ENCODE measurements around the gene ALCAM.

Gene ALCAM

DNA sequence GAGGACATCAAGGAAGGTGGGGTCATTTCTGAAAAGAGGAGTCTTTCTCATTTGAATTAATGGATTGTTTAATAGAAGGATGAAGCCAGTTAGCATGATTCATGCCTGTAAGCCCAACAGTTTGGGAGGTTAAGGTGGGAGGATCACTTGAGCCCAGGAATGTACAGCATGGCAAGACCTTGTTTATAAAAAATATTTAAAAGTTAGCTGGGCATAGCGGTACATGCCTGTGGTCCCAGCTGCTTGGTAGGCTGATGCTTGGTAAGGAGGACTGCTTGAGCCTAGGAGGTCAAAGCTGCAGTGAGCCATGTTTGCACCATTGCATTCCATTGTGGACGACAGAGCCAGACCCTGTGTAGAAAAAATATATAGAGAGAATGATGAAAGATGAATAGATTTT is 165.5 kb downstream of the ALCAM start:
- no peak for DNase-seq (ENCODE audit: low read depth)

DNA sequence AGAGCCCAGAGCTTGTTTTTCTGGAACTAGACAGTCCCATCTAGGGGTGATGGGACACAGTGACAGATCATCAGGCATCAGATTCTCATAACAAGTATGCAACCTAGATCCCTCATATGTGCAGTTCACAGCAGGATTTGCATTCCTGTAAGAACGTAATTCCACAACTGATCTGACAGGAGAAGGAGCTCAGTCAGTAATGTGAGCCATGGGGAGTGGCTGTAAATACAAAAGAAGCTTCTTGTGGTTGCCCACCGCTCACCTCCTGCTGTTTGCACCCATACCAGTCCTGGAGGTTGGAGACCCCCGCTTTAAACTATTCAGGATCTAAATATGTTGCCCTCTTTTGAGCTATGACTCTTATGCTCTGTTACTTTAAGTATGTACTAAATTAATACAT is 167.3 kb downstream of the ALCAM start:
- DNase-seq (ENCODE audit: low read depth), result no peak

DNA sequence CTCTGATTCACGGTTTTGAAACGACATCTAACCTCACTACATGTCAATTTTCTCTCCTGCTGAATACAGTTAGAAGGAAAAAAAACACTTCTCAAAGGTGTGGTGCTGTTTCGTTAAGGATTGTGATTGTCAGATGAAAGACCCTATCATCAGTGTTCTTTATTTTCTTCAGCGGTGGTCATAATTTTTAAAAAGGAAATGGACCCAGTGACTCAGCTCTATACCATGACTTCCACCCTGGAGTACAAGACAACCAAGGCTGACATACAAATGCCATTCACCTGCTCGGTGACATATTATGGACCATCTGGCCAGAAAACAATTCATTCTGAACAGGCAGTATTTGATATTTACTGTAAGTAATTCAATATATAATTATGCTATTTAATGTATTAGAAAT is 167.8 kb downstream of the ALCAM start:
- no peak for DNase-seq (ENCODE audit: low read depth)

DNA sequence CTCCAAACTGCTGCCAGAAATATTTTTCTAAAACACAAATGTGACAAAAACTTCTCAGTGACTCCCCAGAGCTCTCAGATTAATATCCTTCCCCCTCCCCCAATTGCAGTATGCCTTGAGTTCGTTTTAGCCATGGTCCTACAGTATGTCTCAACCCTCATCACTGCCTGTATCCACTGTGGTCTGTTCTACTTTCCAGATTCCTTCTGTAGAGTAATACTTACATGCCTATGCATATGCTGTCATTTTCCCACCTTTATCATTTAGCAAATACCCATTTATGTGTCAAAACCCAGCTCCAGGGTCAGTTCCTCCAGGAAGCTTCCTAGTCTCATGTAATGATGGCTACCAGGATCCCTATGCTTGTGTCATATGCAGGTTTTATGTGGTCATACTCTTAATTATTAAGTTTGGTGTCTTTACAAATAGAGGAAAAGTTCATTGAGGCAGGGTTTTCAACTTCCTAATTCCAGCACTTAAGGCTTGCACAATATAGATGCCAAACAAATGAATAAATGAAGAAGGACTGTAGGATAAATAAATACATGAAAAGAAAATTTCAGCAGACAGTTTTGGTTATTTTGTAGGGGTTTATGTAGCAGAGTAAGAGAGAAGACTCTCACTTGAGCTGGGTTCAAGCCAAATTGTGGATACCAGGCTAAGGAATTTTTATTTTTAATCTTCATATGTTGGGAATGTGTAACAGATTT is 170.8 kb downstream of the ALCAM start:
- no peak for DNase-seq (ENCODE audit: low read depth)

DNA sequence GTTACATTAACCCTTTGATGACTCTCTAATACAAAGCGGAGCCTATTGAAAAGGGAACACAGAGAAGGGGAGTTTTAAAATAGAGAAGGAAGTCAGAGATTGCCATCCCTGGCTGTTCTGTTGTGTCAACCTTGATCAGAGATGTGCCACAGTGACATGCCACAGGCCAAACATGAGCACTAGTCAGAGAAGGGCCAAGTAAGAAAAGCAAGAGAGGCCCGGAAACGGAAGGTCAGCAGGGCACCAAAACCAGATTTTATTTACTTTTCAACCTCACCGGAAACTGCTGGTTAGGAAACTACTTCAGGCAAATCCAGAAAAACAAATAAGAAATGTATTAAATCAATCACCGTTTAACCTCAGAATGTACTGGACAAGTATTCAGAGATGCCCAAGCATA is 171.8 kb downstream of the ALCAM start:
- no peak for DNase-seq (ENCODE audit: low read depth)

DNA sequence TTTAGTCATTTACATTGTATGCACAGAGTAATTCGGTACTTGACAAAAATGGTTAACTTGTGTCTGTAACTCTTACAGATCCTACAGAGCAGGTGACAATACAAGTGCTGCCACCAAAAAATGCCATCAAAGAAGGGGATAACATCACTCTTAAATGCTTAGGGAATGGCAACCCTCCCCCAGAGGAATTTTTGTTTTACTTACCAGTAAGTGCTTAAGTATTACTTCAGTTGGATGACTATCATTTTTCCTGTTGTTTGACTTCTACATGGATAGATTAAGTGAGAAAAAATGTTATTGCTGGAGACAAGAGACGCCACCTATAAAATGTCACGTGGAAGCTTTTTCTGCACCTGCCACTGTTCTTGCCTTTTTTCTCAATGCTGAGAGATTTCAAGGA is 173.2 kb downstream of the ALCAM start:
- no peak for DNase-seq (ENCODE audit: low read depth)

DNA sequence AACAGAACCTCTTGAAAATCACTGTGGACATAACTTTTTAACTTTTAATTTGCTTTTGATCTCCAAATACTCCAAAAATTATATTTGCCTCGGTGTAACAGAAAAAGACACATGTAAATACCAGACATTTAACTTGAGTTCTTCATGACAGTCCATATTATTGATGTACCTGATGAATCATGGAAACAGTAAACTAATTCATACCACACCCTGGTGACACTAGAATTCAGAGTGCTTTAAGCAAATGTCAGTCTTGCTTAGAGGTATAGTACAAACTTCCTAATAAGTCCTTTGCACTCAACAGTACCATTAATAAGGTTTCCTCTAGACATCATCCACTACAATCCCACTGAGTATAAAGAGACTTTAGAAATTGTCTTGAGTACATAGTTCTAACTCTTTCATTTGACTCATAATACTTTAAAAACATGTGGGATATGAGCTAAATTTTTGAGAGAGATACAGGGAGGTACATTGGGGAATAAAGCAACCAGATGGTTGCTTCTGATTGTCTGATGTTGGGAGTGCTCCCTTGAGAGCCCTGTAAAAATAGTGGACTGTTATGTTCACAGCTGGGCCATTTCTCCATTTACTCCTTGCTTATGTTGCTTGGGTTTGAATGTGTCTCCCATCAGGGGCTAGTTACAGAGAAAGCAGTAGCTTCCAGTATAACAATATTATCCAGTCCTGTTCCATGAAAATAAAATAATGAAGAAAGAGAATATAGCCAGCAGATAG is 175.7 kb downstream of the ALCAM start:
- no peak for DNase-seq (ENCODE audit: low read depth)

DNA sequence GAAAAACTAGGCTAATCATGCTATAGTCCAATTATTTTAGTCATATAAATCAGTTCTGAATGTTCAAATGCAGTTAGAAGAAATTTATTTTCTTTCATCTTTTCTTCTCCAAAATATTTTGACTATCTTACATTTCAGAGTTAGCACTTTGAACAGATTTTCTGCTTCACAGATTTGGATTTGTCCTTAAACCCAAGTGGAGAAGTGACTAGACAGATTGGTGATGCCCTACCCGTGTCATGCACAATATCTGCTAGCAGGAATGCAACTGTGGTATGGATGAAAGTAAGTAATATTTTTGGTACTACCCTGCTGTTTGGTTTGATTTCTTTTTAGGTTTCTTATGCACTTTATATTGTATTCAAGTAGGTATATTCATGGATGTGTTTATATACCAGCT is 178.3 kb downstream of the ALCAM start:
- DNase-seq (ENCODE audit: low read depth), result no peak

DNA sequence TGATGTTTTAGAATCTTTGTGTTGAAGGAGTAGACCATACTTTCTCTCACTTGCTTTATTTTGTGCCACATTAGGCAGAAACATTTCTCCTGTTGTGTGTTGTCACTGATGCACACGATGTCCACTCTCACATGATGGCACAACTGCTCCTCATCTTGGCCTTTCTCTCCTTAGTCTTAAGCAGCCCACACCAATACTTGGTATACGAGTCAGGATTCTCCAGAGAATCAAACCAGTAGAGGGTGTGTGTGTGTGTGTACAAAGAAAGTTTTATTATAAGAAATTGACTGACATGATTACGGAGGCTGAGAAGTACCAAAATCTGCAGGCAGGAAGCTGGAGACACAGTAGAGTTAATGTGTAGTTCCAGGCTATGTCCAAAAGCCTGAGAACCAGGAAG is 187.1 kb downstream of the ALCAM start:
- no peak for DNase-seq (ENCODE audit: low read depth)

DNA sequence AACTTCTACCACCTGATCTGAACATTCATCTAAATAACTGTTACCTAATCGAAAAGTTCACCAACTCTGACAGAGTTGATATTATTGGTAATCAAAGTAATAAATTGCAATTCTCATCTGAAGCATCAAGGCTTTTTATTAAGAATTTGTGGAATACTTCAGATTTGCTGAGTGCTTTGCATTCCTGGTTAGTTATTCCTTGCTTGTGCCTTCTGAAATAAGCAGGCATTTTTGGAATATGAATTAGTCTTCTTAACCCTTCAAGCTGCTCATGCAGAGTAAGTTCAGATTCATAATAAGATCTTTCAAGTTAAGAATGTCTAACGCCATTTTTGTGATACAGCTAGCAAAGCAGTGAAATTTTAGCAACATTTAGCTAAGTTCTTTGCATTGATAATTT is 188.5 kb downstream of the ALCAM start:
- DNase-seq (ENCODE audit: low read depth), result no peak

DNA sequence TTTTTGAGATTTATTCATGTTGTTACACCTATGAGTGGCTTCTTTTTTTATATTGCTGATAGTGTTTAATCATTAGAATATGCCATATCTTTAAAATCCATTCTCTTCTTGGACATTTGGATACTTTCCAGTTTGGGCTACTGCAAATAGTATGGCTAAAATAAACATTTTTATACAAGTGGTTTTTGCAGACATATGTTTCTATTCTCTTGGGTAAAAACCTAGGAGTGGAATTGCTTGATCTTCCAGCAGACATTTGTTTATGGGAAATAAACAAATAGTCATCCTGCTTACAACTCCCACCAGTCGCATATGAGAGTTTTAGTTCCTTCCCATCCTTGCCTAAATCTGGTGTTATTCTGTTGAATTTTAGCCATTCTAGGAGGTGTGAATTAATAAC is 193.1 kb downstream of the ALCAM start:
- no peak for DNase-seq (ENCODE audit: low read depth)

DNA sequence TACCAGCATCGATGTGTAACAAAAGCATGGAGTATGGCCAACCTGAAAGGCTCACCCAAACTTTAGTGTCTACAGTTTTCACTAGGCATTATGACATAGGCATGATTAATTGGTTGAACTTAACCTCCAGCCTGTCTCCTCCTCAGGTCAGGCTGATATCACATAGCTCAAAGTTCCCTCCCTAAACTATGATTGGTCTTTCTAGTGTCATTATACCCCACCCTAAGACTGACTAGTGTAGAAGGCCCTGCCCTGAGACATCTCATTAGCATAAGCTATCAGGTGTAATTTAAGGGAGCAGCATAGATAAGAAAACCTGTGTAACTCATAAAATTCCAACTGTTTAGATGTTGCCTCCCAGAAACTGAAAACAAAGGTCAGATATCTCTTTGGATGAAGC is 195.2 kb downstream of the ALCAM start:
- no peak for DNase-seq (ENCODE audit: low read depth)

DNA sequence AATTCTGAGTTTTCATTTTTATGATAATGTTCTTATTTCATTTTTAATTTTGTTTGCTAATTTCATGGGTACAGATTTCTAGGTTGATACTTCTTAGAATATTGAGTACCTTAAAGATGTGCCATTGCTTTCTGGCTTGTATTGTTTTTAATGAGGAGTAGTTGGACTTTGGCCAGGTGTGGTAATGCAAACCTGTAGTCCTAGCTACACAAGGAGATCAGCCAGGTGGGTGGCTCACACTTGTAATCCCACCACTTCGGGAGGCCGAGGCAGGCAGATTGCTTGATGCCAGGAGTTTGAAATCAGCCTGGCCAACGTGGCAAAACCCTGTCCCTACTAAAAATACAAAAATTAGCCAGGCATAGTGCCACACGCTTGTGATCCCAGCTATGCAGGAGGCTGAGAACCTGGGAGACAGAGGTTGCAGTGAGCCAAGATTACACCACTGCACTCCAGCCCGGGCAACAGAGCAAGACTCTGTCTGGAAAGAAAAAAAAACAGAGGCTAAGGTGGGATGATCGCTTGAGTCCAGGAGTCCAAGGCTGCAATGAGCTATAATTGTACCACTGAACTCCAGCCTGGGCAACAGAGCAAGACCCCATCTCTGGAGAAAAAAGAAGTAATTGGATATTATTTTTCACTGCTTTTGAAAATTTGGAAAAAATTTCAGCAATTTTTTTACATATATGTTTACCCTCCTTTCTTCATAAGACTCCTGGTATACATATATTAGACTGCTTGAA is 198.0 kb downstream of the ALCAM start:
- no peak for DNase-seq (ENCODE audit: low read depth)

DNA sequence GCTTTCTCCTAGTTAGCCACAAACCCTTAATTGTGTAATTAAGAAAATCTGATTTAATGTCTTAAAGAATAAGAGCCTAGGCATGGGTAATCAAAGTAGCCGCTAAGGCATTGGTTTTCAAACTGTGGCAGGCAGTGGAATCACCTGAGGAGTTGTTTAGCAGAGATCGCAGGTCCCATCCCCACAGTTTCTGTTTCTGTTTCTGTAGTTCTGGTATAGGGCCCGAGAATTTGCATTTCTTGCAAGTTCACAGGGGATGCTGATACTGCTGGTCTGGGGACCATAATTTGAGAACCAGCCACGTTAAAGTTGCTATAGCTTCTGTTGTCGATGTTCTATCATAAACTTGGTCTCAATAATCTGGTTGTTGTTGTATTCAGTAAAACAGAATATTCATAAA is 204.3 kb downstream of the ALCAM start:
- DNase-seq (ENCODE audit: low read depth), result no peak

DNA sequence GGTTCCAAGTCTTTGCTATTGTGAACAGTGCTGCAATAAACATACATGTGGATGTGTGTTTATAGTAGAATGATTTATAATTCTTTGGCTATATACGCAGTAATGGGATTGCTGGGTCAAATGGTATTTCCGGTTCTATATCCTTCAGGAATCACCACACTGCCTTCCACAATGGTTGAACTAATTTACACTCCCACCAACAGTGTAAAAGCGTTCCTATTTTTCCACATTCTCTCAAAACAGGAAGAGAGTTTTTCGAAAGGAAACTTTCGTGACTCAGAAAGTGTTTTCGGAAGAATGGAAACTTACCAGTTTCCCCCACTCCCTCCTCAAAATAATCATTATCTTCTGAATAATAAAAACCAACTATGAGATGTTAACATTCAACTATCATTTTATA is 205.8 kb downstream of the ALCAM start:
- no peak for DNase-seq (ENCODE audit: low read depth)

DNA sequence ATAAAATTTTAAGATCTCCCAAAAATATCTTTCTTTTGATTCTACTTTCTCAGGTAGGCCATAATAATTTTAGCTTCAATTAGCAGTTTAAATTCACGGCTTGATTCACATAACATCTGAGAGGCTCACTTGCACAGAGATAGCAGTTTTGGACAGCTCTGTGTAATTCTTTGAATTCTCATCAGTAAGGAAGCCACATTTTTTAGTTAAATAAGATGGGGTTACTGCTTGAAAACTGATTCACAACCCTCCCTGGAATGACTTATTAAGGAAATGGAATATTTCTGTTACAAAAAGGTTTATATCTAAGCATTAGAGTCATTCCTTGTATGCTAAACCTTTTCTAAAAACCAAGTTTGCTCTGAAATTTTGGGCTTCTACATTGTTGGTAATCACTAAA is 212.7 kb downstream of the ALCAM start:
- no peak for DNase-seq (ENCODE audit: low read depth)

DNA sequence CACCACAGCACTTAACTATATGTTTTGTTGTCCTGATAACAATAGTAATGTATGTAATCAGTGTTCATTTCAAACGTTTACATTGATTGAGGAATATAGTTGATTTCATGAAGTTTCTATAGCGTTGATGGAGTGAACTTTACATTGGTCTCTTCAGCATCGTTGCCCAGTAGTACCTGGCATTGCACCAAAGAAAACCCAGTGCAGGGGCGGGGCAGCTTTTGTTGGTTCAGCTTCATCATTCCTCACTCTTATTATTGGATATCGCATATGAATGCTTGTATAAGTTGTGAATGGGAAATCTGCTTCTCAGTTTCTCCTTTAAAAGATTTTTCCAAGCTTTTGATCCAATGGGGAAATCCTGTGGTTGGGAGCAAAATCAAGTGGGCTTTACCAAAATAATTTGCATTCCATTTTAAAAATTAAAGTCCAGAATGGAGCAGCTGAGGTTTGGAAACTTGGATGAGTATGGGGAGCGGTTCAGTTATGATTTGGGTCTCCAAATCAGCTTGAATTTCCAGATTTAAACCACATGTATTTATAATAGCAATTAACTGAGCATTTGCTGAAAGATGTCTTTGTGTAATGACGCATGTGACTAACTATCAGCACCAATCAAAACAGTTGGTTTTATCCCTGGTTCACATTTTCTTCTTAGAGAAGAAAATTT is 213.7 kb downstream of the ALCAM start:
- DNase-seq (ENCODE audit: low read depth), result no peak

DNA sequence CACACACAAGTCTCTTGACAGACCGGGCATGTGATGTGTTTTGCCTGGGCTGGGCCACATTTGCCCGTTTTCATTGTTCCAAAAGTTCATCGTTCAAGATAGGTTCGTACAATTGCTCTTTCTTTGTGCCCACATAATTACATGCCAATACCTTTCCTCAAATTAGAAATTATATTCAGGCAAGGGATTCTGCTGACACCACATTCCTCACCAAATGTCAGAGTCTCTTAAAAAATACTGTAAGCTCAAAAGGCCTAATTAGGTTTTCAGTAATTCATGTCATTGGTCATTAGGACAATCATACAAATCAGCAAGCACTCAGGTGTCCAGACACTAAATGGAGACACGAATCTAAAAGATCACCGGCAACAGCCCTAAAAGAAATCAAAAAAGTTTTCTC is 215.3 kb downstream of the ALCAM start:
- no peak for DNase-seq (ENCODE audit: low read depth)

DNA sequence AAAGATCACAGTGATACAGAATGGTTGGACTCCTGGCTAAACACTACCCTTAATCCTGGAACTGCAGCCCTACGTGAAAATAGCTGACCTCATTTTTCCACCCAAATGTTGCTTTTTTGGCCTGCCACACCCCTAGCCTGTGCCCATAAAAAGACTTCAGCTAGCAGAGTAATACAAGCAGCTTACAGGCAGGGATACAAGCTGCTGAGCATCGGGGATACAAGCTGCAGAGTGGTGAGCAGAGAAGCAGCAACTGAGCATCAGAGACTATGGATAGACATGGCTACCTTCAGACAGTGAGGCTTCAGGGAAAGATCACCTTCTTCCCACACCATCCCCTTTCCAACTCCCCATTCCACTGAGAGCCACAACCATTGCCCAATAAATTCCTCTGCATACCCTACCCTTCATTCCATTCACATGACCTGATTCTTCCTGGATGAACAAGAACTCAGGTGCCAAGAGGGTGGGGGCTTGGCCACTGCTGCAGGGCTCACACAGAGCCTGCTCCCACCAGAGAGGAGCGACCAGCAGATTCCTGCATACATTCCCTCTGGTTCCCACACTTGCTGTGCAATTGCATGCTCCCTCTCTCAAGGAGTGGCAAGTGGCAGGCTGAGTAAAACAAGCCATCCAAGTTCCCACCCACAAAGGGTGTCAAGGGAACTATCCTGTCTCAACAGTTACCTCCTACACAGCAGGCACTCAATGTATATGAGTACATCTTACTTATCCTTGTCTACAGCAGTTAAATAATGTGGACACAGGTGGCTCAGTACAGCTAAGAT is 217.5 kb downstream of the ALCAM start:
- DNase-seq (ENCODE audit: low read depth), result no peak

DNA sequence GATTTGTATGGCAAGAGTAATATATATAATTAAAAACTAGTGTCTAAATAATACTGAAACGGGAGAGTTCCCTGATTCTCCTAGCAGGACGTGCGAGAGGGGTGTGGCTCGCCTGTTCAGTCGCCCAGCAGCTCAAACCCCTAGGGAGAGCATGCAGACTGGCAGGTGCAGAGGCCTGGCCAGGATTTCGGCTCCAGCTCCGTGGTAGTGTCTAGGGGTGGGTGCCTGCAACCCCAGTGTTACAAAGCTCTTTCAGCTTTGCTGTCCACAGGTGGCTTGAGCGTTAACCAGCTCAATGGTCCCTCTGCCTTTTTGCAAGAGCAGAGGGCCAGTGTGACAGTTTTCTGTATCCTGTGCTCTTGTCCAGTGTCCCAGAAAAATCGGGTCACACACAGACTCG is 226.6 kb downstream of the ALCAM start:
- DNase-seq (ENCODE audit: low read depth), result no peak

DNA sequence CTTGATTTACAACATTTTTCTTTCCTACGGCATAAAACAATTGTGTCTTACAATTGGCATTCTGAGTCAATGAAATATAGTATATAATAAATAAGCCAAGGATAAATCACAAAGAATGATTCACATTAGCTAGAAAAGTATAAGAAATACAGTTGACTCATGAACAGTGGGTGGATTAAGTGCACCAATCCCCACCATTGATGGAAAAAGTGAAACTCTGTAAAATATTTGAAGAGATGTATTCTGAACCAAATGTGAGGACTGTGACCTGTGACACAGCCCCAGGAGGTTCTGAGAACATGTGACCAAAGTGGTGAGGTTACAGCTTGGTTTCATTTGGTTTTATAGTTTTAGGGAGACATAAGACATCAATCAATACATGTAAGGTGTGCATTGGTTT is 227.5 kb downstream of the ALCAM start:
- DNase-seq (ENCODE audit: low read depth), result no peak
